Trophoblast cell (in vitro differentiated cells and primary cell): ENCODE data around the gene PSMD6.

Experiments
- DNase-seq, 2 donors: peaks; one replicate each; pipeline ENCODE4 v3.0.0-alpha.2; 2016
- H2AFZ ChIP-seq: 2 replicates; pipeline ENCODE4 v1.6.1; 2013; ENCODE audit warnings: low read length, moderate library complexity, mild to moderate bottlenecking; ENCODE audit not compliant: insufficient read depth, poor library complexity
- H2AK5ac ChIP-seq: 2 replicates; pipeline ENCODE4 v1.6.1; 2013; ENCODE audit warnings: mild to moderate bottlenecking, low read length
- H2BK120ac ChIP-seq: 2 replicates; pipeline ENCODE4 v1.6.1; 2013; ENCODE audit warnings: low read length, mild to moderate bottlenecking, moderate library complexity; ENCODE audit not compliant: insufficient read depth, poor library complexity
- H2BK12ac ChIP-seq: 2 replicates; pipeline ENCODE4 v1.6.1; 2013; ENCODE audit warnings: mild to moderate bottlenecking, low read length, moderate library complexity
- H2BK5ac ChIP-seq: 2 replicates; pipeline ENCODE4 v1.6.1; 2013; ENCODE audit warnings: low read length, low read depth, moderate library complexity, mild to moderate bottlenecking; ENCODE audit not compliant: poor library complexity
- H3K14ac ChIP-seq: 2 replicates; pipeline ENCODE4 v1.6.1; 2013; ENCODE audit warnings: mild to moderate bottlenecking, low read length
- H3K18ac ChIP-seq: 2 replicates; pipeline ENCODE4 v1.6.1; 2013; ENCODE audit warnings: mild to moderate bottlenecking, low read length
- H3K23ac ChIP-seq: 2 replicates; pipeline ENCODE4 v1.6.1; 2013; ENCODE audit warnings: low read length
- H3K27ac ChIP-seq: 2 replicates; pipeline ENCODE4 v1.5.1; 2013; ENCODE audit warnings: low read depth, mild to moderate bottlenecking, inconsistent platforms, low read length, moderate library complexity
- H3K27me3 ChIP-seq: 2 replicates; pipeline ENCODE4 v1.6.1; 2013; ENCODE audit warnings: inconsistent platforms, mild to moderate bottlenecking, low read length, moderate library complexity; ENCODE audit not compliant: insufficient read depth
- H3K36me3 ChIP-seq, 2 experiments: 1 replicate in 1 of 2; 2 replicates in 1 of 2; pipeline ENCODE4 v1.6.1; 2013; ENCODE audit warnings: low read length in 2 of 2, mild to moderate bottlenecking in 2 of 2, moderate library complexity in 1 of 2; ENCODE audit not compliant: insufficient read depth in 2 of 2, control insufficient read depth in 1 of 2
- H3K4ac ChIP-seq: 2 replicates; pipeline ENCODE4 v1.6.1; 2013; ENCODE audit warnings: low read depth, mild to moderate bottlenecking, low read length, moderate library complexity
- H3K4me1 ChIP-seq, 2 experiments: 1 replicate in 1 of 2; 2 replicates in 1 of 2; pipeline ENCODE4 v1.6.1; 2013; ENCODE audit warnings: low read length in 2 of 2, mild to moderate bottlenecking in 2 of 2, moderate library complexity in 1 of 2; ENCODE audit not compliant: insufficient read depth in 2 of 2, control insufficient read depth in 1 of 2
- H3K4me2 ChIP-seq: 2 replicates; pipeline ENCODE4 v1.6.1; 2013; ENCODE audit warnings: inconsistent platforms, mild to moderate bottlenecking, low read length, moderate library complexity
- H3K4me3 ChIP-seq: 2 replicates; pipeline ENCODE4 v1.5.1; 2013; ENCODE audit warnings: mild to moderate bottlenecking, low read depth, low read length, inconsistent platforms
- H3K79me1 ChIP-seq: one replicate; pipeline ENCODE4 v1.6.1; 2013; ENCODE audit warnings: low read length
- H3K79me2 ChIP-seq: 2 replicates; pipeline ENCODE4 v1.6.1; 2013; ENCODE audit warnings: low read length, mild to moderate bottlenecking; ENCODE audit not compliant: control insufficient read depth, insufficient read depth, poor library complexity
- H3K9ac ChIP-seq: 2 replicates; pipeline ENCODE4 v1.6.1; 2013; ENCODE audit warnings: mild to moderate bottlenecking, low read length
- H3K9me3 ChIP-seq: 2 replicates; pipeline ENCODE4 v1.6.1; 2013; ENCODE audit warnings: low read depth, mild to moderate bottlenecking, control low read depth, inconsistent platforms, low read length; ENCODE audit not compliant: insufficient read depth
- H4K12ac ChIP-seq: 2 replicates; pipeline ENCODE4 v1.6.1; 2013; ENCODE audit warnings: low read depth, mild to moderate bottlenecking, low read length, moderate library complexity
- H4K8ac ChIP-seq: 2 replicates; pipeline ENCODE4 v1.6.1; 2013; ENCODE audit warnings: low read depth, mild to moderate bottlenecking, low read length, moderate library complexity
- H4K91ac ChIP-seq: one replicate; pipeline ENCODE4 v1.6.1; 2013; ENCODE audit warnings: low read depth, mild to moderate bottlenecking, low read length, moderate library complexity
- WGBS: extraction: QIAGEN DNeasy Blood & Tissue Kit; methylation state at CpG from one replicate; pipeline ENCODE4 v1.1.7; 2013; ENCODE audit warnings: missing lambda C conversion rate; ENCODE audit not compliant: insufficient read length, insufficient coverage; ENCODE audit errors: extremely low coverage; 5-methylcytosine and 5-hydroxymethylcytosine counted together

PSMD6 gene

GRCh38 chr3:63969876-63970275 lies 53.4 kb downstream of the PSMD6 start:
- no peak overlapping the region for H3K23ac ChIP-seq

GRCh38 chr3:63968612-63969350 lies 54.5 kb downstream of the PSMD6 start:
- no peak overlapping the region for H3K27ac ChIP-seq

More at GRCh38 chr3:63969876-63970275, 53.4 kb downstream of the PSMD6 start:
- H3K79me2 ChIP-seq: no peaks in the 10 kb centered on the region
- no peak overlapping the region for H3K4me3 ChIP-seq
- H3K4ac ChIP-seq: no peak overlapping the region
- H3K4me2 ChIP-seq: no peak overlapping the region
- no peak overlapping the region for H2AK5ac ChIP-seq
- no peak overlapping the region for H3K27ac ChIP-seq
- no CpG with 5 or more reads among the region's 2 CpGs for WGBS
- H2BK12ac ChIP-seq: no peak overlapping the region
- H3K9me3 ChIP-seq: no peaks in the 10 kb centered on the region
- H4K12ac ChIP-seq: no peak overlapping the region
- no peaks in the 10 kb centered on the region for H3K27me3 ChIP-seq
- H4K8ac ChIP-seq: no peak overlapping the region
- peaks cover 2% of the 10 kb centered on the region for H3K79me1 ChIP-seq
- H4K91ac ChIP-seq: no peak overlapping the region
- H2BK5ac ChIP-seq: no peak overlapping the region
- no peak overlapping the region for H2BK120ac ChIP-seq
- H2AFZ ChIP-seq: no peak overlapping the region
- H3K36me3 ChIP-seq: peaks cover 4% of the 10 kb centered on the region in 2 experiments
- DNase-seq: no peak
- H3K9ac ChIP-seq: no peak overlapping the region
- no peak overlapping the region for H3K14ac ChIP-seq
- H3K18ac ChIP-seq: no peak overlapping the region
- H3K4me1 ChIP-seq: peaks cover 15 to 18% of the 10 kb centered on the region in 2 experiments

GRCh38 chr3:63967675-63968611 lies 55.4 kb downstream of the PSMD6 start:
- Histone ChIP-seq H3K27me3 (no peaks in the 10 kb centered on the region), H3K18ac (peak overlapping the region; percentile 65), H3K4me3 (no peak overlapping the region), H3K79me2 (no peaks in the 10 kb centered on the region), H3K79me1 (peaks cover 2% of the 10 kb centered on the region), H2AK5ac (no peak overlapping the region), H3K4me1 (peaks cover 19 to 22% of the 10 kb centered on the region in 2 experiments), H3K27ac (no peak overlapping the region), H2BK12ac (no peak overlapping the region), H3K9ac (no peak overlapping the region), H4K12ac (peak overlapping the region; percentile 36), H3K9me3 (no peaks in the 10 kb centered on the region), H2BK120ac (no peak overlapping the region), H3K23ac (no peak overlapping the region), H3K14ac (no peak overlapping the region), H4K91ac (no peak overlapping the region), H4K8ac (no peak overlapping the region), H2BK5ac (peak overlapping the region; percentile 37), H3K4ac (no peak overlapping the region), H3K36me3 (peaks cover 2 to 4% of the 10 kb centered on the region in 2 experiments), H2AFZ (no peak overlapping the region), H3K4me2 (no peak overlapping the region)
- WGBS: no CpG with 5 or more reads among the region's 11 CpGs
- no peak for DNase-seq

More at GRCh38 chr3:63968612-63969350, 54.5 kb downstream of the PSMD6 start:
- Histone ChIP-seq H3K4me1 (peaks cover 19 to 22% of the 10 kb centered on the region in 2 experiments), H4K91ac (no peak overlapping the region), H3K36me3 (peaks cover 4% of the 10 kb centered on the region in 2 experiments), H3K79me1 (peaks cover 2% of the 10 kb centered on the region), H3K9ac (no peak overlapping the region), H2AK5ac (no peak overlapping the region), H3K4me3 (no peak overlapping the region), H3K4me2 (no peak overlapping the region), H2AFZ (no peak overlapping the region), H3K4ac (no peak overlapping the region), H3K14ac (no peak overlapping the region), H4K12ac (no peak overlapping the region), H4K8ac (no peak overlapping the region), H3K9me3 (no peaks in the 10 kb centered on the region), H2BK5ac (no peak overlapping the region), H3K23ac (no peak overlapping the region), H2BK120ac (no peak overlapping the region), H3K27me3 (no peaks in the 10 kb centered on the region), H2BK12ac (no peak overlapping the region), H3K79me2 (no peaks in the 10 kb centered on the region), H3K18ac (no peak overlapping the region)
- peak in 1 of 2 donors; percentile 59 for DNase-seq
- no CpG with 5 or more reads among the region's 3 CpGs for WGBS

GRCh38 chr3:63966871-63967270 lies 56.4 kb downstream of the PSMD6 start:
- DNase-seq: no peak
- H3K79me1 ChIP-seq: peaks cover 2% of the 10 kb centered on the region
- H2BK120ac ChIP-seq: no peak overlapping the region
- H2AFZ ChIP-seq: no peak overlapping the region
- H3K36me3 ChIP-seq: peaks cover 0 to 2% of the 10 kb centered on the region in 2 experiments
- no CpG with 5 or more reads among the region's 1 CpG for WGBS
- H4K8ac ChIP-seq: no peak overlapping the region
- H3K4me2 ChIP-seq: no peak overlapping the region
- no peaks in the 10 kb centered on the region for H3K9me3 ChIP-seq
- H2BK12ac ChIP-seq: no peak overlapping the region
- no peak overlapping the region for H3K4ac ChIP-seq
- no peak overlapping the region for H2BK5ac ChIP-seq
- no peak overlapping the region for H3K14ac ChIP-seq
- no peaks in the 10 kb centered on the region for H3K27me3 ChIP-seq
- no peak overlapping the region for H3K9ac ChIP-seq
- no peak overlapping the region for H3K18ac ChIP-seq
- no peak overlapping the region for H2AK5ac ChIP-seq
- H3K79me2 ChIP-seq: no peaks in the 10 kb centered on the region
- H3K27ac ChIP-seq: no peak overlapping the region
- H3K4me3 ChIP-seq: no peak overlapping the region
- no peak overlapping the region for H4K12ac ChIP-seq
- no peak overlapping the region for H4K91ac ChIP-seq
- H3K4me1 ChIP-seq: peaks cover 19 to 20% of the 10 kb centered on the region in 2 experiments
- no peak overlapping the region for H3K23ac ChIP-seq
